Epidermal melanocyte (primary cell): Measurements from ENCODE around the gene CELA2B.
"Not testable (repeated sequence)": the region's sequence is repeated elsewhere in the genome, so short reads cannot be mapped to it uniquely, and the experiment has no call there.

Experiments
- DNase-seq: peaks from one replicate; pipeline ENCODE4 v3.0.0; 2011; ENCODE audit warnings: low spot score; ENCODE audit not compliant: insufficient read length

CELA2B gene

DNA sequence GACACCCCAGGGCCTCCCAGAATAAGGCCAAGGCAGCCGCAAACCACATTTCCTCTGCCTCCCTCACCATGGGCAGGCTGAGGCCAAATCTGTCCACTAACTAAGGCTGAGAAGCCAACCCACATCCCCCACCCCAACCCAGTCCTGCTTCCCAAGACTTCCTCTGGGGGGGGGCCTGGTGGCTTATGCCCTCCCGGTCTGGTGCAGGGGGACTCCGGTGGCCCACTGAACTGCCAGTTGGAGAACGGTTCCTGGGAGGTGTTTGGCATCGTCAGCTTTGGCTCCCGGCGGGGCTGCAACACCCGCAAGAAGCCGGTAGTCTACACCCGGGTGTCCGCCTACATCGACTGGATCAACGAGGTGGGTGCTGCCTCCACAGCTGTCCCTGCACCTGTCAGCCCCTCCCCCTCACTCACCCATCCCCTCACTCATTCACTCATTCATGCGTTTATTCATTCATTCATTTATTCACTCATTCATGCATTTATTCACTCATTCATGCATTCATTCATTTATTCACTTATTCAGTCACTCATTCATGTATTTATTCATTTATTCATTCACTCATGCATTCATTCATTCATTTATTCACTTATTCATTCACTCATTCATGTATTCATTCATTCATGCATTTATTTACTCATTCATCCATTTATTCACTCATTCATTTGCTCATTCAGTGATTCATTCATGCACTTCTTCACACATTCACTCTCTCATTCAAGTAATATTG, 30.3 kb upstream of the CELA2B start:
- no peak for DNase-seq

DNA sequence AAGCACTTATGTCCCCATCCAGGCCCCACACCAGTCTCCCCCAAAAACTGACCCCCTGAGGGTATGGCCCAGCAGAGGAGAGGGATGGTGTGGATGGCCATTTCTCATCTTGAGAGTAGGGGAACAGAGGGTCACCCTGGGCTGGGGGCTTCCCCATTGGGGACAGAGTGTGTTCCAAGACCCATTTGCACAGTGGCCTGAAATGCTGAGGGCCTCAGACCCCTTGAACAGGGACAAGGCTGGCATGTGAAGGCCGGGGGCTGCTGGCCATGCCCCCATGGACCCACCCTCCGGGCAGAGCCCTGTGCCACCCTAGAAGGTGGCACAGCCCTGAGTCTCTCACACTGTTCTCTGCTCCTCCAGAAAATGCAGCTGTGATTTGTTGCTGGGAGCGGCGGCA, 29.7 kb upstream of the CELA2B start:
- no peak for DNase-seq

DNA sequence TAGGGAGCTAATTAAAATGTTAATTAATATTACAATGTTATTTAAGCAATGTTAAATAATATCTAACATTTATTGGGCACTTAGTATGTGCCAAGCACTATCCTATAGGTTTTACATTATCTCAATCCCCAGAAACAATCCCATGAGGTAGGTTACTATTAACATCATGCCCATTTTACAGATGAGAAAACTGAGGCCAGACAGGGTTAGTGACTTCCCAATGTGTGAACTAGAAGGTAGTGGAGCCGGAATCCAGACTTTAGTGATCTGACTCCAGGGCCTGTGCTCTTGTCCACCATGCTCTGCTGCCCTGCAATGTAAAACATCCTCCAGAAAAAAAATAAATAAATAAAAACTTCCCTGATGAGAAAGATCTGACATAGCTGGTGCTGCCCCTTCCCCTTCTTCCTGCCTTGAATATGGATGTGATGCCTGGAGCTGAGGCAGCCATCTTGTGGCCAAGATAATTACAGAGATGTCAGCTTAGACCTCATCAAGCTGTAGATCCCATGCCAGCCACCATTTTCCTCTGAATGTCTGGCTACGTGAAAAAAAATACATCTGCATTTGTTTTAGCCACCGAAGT, 26.9 kb upstream of the CELA2B start:
- no peak for DNase-seq

DNA sequence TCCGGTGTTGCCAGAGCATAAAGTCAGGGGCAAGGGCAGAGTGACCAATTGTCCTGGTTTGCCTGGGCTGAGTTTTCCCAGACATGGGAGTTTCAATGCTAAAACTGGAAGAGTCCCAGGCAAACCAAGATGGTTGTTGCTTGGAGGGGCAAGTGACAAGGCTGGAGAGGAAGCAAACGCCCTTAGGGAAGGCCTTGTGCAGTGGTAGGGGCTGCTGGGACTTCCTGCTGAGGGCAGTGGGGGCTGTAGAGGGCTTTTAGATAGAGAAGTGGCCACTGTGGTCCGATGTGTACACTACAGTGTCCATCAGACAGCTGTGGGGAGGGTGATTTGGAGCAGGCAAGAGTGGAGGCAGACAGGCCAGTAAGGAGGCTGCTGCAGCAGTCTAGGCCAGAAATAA, 26.3 kb upstream of the CELA2B start:
- DNase-seq = no peak

DNA sequence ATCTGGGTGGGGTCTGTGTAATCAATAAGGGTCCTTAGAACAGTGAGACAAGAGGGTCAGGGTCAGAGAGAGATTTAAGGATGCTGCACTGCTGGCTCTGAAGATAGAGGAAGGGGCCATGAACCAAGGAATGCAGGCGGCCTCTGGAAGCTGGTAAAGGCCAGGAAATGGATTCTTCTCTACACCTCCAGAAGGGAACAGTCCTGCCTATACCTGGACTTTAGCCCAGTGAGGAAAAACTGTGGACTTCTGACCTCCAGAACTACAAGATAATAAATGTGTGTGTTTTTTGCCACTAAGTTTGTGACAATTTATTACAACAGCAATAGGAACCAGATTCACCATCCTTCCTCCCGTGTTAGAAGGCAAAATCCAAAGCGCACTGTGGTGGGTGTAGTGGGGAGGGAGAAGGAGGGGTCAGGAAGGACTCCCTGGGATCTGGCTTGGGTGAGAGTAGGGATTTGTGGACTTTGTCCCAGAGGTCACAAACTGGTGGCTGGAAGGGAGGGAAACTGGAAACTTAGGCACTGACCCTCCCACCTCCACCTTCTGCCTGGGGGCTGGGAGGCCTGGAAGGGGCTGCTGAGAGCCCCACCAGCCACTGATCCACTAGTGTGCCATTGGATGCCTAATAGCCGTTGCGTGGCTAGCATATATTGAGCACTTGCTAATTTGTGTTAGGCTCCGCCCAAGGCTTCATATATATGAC, 24.7 kb upstream of the CELA2B start:
- DNase-seq = no peak

DNA sequence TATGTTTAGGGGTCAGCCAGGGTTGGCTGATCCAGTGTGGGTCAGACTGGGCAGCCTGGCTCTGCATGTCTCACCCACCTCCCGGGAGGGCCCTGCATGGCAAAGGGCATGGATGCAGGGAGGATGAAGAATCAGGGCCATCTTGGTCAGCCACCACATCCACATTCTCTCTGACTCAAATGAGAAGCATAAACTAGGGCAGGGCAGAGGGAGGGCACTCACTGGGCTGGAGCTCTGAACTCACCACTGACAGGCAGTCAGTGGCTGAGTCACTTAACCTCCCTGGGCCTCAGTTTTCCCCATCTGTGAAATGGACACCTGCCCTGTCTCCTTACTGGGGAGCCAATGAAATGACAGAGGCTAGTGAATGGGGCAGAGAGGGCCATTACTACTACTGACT, 23.7 kb upstream of the CELA2B start:
- no peak for DNase-seq

DNA sequence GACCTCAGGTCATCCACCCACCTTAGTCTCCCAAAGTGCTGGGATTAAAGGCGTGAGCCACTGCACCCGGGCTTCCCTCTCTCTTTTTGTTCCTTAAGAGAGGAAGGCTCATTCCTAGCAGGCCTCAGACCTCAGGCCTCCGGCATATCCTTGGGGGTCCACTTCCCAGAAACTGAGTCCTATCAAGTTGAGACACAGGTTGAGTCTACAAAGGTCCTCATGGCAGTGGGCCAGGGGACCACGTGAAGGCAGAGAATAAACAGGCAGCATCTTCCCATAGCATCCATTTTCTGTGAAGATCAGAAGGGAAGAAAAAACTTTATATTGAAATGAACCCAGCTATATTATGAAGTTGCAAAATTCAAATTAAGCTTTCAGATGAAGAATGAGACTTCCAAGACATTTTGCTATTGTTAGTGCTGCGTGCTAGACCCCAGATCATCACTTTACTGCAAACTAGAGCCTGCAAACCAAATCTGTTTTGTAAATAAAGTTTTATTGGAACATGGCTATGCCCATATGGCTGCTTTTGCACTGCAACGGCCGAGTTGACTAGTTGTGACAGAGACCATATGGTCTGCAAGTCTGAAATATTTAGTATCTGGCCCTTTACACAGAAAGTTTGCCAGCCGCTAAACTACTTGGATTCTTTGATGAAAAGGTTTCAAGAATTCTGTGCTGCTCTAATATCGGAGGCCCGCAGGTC, 22.9 kb upstream of the CELA2B start:
- DNase-seq = no peak

DNA sequence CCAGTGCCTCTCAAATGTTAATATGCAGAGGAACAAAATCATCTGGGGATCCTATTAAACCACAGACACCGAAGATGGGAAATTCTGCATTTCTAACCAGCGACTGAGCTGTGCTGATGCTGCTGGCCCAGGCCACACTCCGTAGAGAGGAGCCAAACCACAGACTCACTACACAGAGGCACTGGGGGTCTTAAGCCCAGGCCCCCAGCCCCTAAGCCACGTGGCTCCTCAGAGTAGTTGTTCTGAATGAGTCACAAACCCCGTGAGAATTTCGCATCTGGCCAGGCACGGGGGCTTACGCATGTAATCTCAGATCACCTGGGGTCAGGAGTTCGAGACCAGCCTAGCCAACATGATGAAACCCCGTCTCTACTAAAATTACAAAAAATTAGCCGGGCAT, 22.2 kb upstream of the CELA2B start:
- no peak for DNase-seq

DNA sequence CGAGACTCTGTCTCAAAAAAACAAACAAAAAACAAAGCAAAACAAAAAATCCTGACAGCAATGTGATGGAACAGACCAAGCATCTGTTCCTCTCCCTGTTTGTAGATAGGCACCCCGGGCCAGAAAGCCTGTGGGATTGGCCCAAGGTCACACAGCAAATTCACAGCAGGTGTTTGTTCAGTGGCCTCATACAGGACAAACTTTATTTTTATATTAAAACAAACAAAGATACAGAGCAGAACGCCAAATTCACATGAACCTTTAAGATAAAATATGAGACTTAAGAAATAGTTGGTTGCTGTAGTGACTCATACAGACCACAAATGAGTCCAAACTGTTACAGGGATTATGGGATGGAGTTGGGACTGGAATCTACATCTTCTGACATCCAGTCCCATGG, 21.6 kb upstream of the CELA2B start:
- no peak for DNase-seq

DNA sequence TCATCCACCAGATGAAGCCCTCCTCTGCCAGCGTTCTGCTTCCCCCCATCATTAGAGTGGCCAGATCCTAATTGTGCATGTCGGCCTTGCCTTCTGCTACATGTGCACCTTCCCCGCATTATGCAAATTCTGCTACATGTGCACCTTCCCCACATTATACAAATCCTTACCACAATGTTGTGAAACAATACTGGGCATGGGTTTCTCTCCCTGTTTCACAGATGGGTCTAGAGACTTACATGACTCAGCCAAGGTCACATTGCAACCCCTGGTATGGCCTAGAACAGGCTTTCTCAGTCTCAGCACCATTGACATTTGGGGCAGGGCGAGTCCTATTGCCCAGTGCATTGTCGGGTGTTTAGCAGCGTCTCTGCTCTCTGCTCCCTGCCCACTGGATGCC, 20.4 kb upstream of the CELA2B start:
- DNase-seq = no peak

DNA sequence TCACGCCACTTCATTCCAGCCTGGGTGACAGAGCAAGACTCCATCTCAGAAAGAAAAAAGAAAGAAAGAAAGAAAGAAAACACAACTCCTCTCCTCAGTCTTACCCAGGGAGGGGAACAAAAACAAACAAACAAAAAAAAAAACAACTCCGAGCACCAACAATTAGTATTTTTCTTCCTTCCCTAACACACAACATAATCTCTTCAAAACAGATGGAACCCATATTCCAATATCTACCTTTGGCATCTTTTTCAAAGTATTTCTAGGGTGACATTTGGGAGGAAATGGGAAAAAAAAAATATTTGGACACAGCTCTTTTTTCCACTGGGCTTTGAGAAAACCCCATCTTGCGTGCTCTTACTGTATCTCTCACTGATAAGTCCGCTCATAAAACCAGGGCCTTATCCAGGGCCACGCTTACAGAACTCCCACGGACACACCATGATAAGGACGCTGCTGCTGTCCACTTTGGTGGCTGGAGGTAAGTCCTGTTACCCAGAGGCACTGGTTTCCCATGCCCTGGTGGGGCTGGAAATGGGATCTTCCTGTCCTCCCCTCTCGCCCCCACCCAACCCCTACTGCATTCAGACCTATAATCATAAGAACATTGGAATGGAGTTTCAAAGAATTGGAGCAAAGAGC, 19.5 kb upstream of the CELA2B start, which contains the start of gene CELA2A:
TSS of gene CELA2A (plus strand) at position 420 of the 642 bp plus-strand sequence. CDS start at position 442, 22 bp downstream.
- DNase-seq = no peak

DNA sequence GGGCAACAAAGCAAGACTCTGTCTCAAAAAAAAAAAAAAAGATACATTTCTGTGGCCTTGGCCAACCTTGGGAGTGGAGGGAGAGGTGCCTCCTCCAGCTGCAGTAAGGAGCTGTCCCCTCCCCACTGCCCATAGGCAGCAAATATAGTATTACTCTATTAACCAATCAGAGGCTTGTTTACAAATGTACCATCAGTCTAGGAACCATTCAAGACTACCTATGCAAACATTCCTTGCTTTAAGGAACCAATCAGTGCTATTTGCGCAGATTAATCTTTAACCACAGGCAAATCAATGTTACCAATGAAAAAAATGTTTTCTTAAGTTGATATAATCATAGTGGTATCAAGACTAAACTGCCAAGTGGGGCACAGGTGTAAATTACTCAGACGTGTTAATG, 18.3 kb upstream of the CELA2B start:
- DNase-seq = no peak

DNA sequence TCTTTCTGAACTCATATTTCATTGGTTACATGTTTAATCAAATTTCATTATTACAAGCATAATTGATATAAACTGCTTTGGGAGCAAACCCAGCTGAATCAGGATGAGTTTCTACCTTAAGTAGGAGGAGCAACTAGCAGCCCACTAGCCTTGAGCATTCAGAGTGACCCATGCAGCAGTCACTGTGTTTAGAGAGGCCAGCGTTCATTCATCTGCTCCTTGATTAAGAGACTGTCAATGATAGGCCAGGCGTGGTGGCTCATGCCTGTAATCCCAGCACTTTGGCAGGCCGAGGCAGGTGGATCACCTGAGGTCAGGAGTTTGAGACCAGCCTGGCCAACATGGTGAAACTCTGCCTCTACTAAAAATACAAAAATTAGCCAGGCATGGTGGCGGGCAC, 17.5 kb upstream of the CELA2B start:
- DNase-seq = not testable (repeated sequence)

DNA sequence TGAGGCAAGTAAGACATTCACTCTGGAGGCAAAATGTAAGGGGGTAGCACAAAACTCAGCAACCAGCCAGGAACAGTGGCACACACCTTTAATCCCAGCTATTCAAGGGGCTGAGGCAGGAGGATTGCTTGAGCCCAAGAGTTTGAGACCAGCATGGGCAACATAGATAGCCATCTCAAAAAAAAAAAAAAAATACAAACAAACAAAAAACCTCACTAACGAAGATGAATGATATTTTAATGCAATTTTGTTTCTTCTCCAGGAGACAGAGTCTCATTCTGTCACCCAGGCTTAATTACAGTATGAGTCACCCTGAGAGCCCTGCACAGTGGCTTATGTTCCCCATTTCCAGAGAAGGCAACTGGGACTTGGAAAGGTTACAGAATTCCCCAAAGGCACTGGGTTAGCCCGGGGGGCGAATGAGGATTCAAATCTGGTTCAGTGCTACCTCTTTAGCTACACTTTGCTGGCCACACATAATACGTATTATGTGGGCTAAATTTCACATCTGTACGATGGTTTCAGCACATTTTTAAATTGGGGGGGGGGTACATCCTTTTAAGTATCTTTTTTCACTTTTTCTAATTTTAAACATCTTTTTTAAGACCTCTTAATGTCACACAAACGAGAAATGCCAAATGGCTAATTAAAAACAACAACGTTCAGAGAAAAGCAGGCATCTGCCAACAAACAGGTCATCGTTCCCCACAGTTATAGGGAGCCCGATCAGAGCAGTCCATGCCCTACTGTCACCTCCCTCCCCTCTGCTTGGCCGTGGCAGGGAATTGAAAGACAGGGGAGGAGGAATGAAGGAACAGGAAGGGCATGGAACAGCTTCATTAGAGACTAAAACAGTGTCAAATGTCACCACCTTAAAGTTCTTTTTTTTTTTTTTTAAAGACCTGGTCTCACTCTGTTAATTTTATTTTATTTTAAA, 15.9 kb upstream of the CELA2B start:
- DNase-seq = no peak

DNA sequence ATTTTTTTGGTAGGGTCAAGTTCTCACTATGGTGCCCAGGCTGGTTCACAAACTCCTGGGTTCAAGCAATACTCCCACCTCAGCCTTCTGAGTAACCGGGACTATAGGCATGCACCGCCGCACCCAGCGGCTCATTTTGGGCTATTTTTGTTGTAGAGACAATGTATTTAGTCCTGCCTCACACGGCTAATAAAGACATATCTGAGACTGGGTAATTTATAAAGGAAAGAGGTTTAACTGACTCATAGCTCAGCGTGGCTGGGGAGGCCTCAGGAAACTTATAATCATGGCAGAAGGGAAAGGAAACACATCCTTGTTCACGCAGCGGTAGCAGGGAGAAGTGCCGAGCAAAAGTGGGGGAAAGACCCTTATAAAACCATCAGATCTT, 15.2 kb upstream of the CELA2B start:
- no peak for DNase-seq

DNA sequence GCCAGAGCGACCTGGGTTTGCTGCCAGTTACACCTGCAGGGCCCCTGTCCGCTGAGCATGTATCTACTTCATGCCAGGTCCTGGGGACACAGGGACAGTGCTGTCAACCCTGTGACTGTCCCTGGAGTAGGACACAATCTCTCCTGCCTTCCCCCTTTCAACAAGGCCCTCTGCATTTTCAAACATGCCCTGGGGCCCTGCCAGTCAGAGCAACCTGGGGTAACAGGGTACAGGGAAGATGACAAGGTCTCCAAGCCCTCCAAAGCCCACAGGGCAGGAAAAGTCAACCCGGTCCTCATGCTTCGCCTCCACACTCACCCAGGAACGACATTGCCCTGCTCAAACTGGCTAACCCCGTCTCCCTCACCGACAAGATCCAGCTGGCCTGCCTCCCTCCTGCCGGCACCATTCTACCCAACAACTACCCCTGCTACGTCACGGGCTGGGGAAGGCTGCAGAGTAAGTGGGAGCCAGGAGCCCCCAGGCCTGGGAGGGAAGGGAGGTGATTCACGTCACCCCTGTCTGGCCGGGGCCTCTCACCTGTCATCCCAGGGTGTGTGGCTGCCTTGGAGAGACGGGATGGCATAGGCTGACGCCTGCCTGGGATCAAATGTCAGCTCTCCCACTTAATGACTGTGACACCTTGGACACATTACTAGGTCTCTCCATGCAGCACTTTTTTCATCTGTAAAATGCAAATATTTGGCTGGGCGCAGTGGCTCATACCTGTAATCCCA, 12.7 kb upstream of the CELA2B start:
- not testable (repeated sequence) for DNase-seq

DNA sequence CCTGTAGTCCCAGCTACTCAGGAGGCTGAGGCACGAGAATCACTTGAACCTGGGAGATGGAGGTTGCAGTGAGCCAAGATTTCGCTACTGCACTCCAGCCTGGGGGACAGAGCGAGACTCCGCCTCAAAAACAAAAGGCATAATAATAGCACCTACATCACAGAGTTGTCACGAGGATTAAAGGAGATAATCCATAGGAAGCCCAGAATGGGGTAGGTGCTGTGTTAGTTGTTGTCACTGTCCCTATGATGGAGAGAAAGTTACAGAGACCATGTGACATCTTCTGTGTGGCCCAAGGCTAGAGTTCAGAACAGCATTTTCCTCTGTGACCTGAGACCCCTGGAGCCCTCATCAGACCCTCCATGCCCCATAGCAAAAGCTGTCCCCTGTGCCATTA, 12.0 kb upstream of the CELA2B start:
- DNase-seq = not testable (repeated sequence)

DNA sequence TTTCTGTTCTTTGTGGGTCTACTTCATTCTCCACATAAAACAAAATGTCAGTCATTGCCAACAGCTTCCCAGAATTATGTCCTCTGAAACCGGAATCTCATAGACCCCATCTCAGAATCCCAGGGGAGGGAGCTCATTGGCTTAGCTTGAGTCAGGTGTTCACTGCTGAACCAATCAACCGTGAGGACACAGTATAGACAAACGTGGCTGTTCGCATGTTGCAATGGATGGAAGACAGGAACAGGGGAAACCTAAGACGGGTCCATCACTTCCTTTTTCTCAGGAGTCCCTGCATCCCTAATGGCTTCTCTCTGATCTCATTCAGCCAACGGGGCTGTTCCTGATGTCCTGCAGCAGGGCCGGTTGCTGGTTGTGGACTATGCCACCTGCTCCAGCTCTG, 10.2 kb upstream of the CELA2B start:
- no peak for DNase-seq

DNA sequence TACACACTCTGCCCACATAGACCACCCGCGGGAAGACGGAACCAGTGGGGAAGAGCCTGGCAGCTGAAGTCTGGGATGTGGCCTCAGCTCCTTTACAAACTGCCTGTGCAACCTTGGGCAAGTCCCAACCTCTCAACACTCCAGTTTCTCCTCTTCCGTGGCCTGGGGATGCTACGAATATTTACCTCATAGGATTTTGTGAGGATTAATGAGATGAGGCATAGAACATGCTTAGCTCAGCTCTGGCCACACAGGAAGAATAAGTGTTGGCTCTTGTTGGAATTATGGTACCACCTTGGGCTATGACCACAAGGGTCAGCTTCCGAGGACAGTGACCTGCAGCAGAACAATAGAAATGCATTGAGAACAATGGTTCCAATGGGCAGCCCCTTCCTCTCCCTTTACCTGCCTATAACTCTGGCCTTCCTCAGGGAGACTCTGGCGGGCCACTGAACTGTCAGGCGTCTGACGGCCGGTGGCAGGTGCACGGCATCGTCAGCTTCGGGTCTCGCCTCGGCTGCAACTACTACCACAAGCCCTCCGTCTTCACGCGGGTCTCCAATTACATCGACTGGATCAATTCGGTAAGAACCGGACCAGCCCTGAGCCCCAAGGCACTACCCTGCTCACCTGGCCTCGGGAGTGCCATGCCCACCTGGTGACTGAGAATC, 8.8 kb upstream of the CELA2B start:
- DNase-seq = not testable (repeated sequence)
